WI38 (cell line): ENCODE measurements around the gene USP6NL.

ENCODE experiments used
- H3K4me3 ChIP-seq: 2 replicates; pipeline ENCODE4 v1.5.1; 2011; ENCODE audit warnings: low read depth, mild to moderate bottlenecking, control low read depth, low read length
- CTCF ChIP-seq: IDR thresholded peaks from 2 replicates; pipeline ENCODE4 v1.5.1; 2012; ENCODE audit warnings: low read depth, mild to moderate bottlenecking, control low read depth, low read length

The USP6NL gene

GRCh38 chr10:11576092-11576809 lies 35.2 kb downstream of the USP6NL start:
- TF ChIP-seq CTCF: no peak
- H3K4me3 ChIP-seq: no peak overlapping the region

GRCh38 chr10:11573497-11573896 lies 38.0 kb downstream of the USP6NL start:
- no peak overlapping the region for H3K4me3 ChIP-seq
- TF ChIP-seq CTCF: no peak

- no peak for TF ChIP-seq CTCF
- no peak overlapping the region for H3K4me3 ChIP-seq
These were observed 40.7 kb downstream of the USP6NL start for GRCh38 chr10:11570751-11571150.

GRCh38 chr10:11569471-11569870 lies 42.0 kb downstream of the USP6NL start:
- H3K4me3 ChIP-seq: no peak overlapping the region
- TF ChIP-seq CTCF: no peak

GRCh38 chr10:11568578-11568977 lies 42.9 kb downstream of the USP6NL start:
- no peak overlapping the region for H3K4me3 ChIP-seq
- no peak for TF ChIP-seq CTCF

GRCh38 chr10:11564741-11565140 lies 46.7 kb downstream of the USP6NL start:
- no peak for TF ChIP-seq CTCF

GRCh38 chr10:11563936-11564335 lies 47.5 kb downstream of the USP6NL start:
- no peak for TF ChIP-seq CTCF
- H3K4me3 ChIP-seq: no peak overlapping the region

More at GRCh38 chr10:11564741-11565140, 46.7 kb downstream of the USP6NL start:
- H3K4me3 ChIP-seq: no peak overlapping the region
